HL-60 (cell line): ENCODE measurements around the gene LRP5.

Experiments used
- DNase-seq, 2 experiments: peaks; one replicate each; pipeline ENCODE4 v3.0.0-alpha.2; 2010 to 2020; ENCODE audit warnings: low read depth in 1 of 2, low spot score in 1 of 2
- H3K27ac ChIP-seq: fragments of 250-450 bp; sonication (Bioruptor Pico); replicated peaks from 2 replicates; pipeline ENCODE4 v1.5.1; 2020; ENCODE audit warnings: mild to moderate bottlenecking, moderate library complexity
- H3K27me3 ChIP-seq: fragments of 250-450 bp; sonication (Bioruptor Pico); 2 replicates; pipeline ENCODE4 v1.5.1; 2021; ENCODE audit warnings: mild to moderate bottlenecking, moderate library complexity; ENCODE audit not compliant: insufficient read depth, poor library complexity, severe bottlenecking
- H3K4me3 ChIP-seq: replicated peaks from 2 replicates; pipeline ENCODE4 v1.5.1; 2011; ENCODE audit warnings: mild to moderate bottlenecking, control low read depth, low read length; ENCODE audit not compliant: insufficient read depth
- GABPA ChIP-seq: IDR thresholded peaks from 2 replicates; pipeline ENCODE4 v1.6.1; 2012; ENCODE audit warnings: low read depth
- POLR2AphosphoS5 ChIP-seq: IDR thresholded peaks from 2 replicates; pipeline ENCODE4 v1.6.1; 2012; ENCODE audit warnings: low read depth
- SPI1 ChIP-seq: IDR thresholded peaks from 2 replicates; pipeline ENCODE4 v1.6.1; 2012; ENCODE audit warnings: low read depth, mild to moderate bottlenecking, borderline replicate concordance
- TF ChIP-seq, protein P1 (sequence below): IDR thresholded peaks from 2 replicates; pipeline ENCODE4 v1.6.1; 2012; ENCODE audit warnings: low read depth; ENCODE audit not compliant: insufficient replicate concordance
- TF ChIP-seq, protein P2 (sequence below): IDR thresholded peaks from one replicate; pipeline ENCODE4 v1.5.1; 2011; ENCODE audit warnings: low read length, control low read depth, inconsistent platforms; ENCODE audit not compliant: insufficient read depth

The LRP5 gene

DNA sequence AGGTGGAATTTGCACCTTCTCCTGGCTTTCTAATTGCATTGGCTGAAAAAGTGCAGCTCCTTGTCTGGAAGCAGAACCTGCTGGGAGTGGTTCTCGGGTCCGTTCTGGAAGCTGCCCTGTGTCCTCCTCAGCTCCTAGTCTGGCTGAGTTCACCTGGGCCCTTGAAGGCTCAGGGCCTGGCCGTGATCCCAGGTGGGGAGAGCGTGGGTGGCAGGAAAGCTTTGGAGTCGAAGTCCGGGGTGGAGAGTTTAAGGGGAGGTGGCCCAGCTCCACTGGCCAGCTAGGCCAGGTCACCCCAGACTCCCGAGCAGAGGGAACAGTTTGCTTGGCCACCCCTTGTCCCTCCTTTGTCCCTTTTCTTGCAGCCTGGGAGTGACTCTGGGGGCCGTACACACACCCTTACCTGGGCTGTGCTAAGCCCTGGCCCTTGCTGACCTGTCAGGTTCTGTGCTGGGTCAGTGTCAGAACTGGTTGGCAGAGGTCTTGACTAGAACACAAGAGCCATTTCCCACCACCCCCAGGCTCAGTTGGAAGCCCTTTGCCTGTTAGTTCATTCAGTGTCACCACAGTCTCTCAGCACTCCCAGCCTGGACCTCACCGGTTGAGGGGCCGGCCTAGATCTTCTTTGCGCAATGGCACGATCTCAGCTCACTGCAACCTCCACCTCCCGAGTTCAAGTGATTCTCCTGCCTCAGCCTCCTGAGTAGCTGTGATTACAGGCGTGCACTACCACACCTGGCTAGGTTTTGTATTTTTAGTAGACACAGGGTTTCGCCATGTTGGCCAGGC, 37.3 kb downstream of the LRP5 start:
- no peak for TF ChIP-seq GABPA
- TF ChIP-seq POLR2AphosphoS5 = no peak
- TF ChIP-seq, protein P1, sequence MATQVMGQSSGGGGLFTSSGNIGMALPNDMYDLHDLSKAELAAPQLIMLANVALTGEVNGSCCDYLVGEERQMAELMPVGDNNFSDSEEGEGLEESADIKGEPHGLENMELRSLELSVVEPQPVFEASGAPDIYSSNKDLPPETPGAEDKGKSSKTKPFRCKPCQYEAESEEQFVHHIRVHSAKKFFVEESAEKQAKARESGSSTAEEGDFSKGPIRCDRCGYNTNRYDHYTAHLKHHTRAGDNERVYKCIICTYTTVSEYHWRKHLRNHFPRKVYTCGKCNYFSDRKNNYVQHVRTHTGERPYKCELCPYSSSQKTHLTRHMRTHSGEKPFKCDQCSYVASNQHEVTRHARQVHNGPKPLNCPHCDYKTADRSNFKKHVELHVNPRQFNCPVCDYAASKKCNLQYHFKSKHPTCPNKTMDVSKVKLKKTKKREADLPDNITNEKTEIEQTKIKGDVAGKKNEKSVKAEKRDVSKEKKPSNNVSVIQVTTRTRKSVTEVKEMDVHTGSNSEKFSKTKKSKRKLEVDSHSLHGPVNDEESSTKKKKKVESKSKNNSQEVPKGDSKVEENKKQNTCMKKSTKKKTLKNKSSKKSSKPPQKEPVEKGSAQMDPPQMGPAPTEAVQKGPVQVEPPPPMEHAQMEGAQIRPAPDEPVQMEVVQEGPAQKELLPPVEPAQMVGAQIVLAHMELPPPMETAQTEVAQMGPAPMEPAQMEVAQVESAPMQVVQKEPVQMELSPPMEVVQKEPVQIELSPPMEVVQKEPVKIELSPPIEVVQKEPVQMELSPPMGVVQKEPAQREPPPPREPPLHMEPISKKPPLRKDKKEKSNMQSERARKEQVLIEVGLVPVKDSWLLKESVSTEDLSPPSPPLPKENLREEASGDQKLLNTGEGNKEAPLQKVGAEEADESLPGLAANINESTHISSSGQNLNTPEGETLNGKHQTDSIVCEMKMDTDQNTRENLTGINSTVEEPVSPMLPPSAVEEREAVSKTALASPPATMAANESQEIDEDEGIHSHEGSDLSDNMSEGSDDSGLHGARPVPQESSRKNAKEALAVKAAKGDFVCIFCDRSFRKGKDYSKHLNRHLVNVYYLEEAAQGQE = no peak
- no peak for TF ChIP-seq SPI1
- TF ChIP-seq, protein P2, sequence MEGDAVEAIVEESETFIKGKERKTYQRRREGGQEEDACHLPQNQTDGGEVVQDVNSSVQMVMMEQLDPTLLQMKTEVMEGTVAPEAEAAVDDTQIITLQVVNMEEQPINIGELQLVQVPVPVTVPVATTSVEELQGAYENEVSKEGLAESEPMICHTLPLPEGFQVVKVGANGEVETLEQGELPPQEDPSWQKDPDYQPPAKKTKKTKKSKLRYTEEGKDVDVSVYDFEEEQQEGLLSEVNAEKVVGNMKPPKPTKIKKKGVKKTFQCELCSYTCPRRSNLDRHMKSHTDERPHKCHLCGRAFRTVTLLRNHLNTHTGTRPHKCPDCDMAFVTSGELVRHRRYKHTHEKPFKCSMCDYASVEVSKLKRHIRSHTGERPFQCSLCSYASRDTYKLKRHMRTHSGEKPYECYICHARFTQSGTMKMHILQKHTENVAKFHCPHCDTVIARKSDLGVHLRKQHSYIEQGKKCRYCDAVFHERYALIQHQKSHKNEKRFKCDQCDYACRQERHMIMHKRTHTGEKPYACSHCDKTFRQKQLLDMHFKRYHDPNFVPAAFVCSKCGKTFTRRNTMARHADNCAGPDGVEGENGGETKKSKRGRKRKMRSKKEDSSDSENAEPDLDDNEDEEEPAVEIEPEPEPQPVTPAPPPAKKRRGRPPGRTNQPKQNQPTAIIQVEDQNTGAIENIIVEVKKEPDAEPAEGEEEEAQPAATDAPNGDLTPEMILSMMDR = no peak
- H3K27me3 ChIP-seq = no peaks in the 10 kb centered on the region
- no peak overlapping the region for H3K27ac ChIP-seq
- no peak overlapping the region for H3K4me3 ChIP-seq
- no peak for DNase-seq

DNA sequence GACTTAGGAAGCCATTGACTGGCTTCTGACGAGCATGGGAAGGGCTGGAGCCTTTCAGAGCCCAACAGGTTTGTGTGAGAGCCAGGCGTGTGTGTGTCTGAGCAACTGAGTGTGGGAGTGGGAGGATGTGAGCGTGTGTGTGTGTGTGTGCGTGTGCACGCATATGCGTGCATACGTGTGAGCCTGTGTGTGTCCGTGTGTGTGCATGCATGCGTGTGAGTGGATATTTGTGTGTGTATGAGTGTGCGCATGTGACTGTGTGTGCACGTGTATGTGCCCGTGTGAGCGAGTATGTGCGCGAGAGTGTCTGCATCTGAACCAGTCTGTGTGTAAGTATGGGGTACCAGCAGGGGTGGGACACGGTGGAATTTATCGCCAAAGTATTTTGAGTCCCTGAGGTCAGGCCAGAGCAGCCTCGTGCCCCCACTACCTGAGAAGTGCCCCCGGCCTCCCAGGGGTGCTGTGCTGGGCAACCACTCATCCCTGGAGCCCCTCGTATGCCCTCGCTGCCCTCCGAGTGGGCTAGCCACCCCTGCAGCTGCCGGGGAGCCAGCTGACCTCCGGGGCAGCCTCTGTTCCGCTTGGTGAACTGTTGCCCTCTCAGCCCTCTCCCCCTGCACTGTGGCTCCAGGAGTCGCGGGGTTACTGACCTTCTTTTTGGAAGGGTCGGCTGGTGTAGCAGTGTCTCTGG, 38.5 kb downstream of the LRP5 start:
- DNase-seq = no peak
- Histone ChIP-seq H3K4me3 (no peak overlapping the region), H3K27ac (no peak overlapping the region), H3K27me3 (no peaks in the 10 kb centered on the region)
- TF ChIP-seq, protein P2 = no peak
- no peak for TF ChIP-seq GABPA
- no peak for TF ChIP-seq POLR2AphosphoS5
- TF ChIP-seq, protein P1 = no peak

DNA sequence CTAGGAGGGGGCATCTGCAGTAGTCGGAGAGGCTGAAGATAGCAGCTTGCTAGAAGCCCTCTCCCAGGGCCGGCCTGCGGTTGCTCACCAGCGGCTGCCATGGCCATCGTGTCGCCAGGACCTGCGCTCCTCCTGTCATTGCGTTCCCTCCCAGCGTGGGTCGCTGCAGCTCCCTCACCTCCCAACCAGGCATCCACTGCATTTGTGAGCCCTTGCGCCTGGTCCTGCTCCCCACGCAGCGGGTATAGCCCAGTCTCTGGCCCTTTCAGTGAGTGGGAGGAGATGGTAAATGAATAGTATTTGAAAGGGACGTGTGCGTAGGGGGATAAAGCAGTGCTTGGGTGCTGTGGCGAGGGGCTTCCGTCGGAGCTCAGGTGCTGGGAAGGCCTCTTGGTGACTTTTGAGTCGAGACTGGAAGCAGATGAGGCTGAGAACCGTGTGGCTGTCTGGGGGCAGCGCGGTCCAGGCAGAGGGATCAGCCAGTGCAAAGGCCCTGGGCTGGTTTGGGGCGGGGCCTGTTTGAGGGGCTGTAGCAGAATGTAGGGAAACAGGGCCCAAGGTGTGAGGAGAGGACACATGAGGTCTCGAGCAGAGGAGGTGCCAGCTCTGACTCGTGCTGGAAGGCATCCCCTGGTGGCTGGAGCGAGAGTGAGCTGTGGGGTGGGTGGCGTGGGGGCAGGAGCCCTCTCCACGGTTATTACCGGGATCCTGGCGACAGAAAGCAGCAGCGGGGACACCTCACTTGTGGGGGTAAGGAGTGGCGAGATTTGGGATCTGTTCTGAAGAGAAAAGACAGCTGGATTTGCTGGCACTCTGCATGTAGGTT, 39.3 kb downstream of the LRP5 start:
- H3K4me3 ChIP-seq = no peak overlapping the region
- DNase-seq = no peak
- no peaks in the 10 kb centered on the region for H3K27me3 ChIP-seq
- no peak for TF ChIP-seq POLR2AphosphoS5
- TF ChIP-seq, protein P2 = no peak
- no peak for TF ChIP-seq GABPA
- TF ChIP-seq, protein P1 = no peak
- no peak for TF ChIP-seq SPI1
- no peak overlapping the region for H3K27ac ChIP-seq
